Activated CD4-positive, alpha-beta T cell treated with anti-CD3 and anti-CD28 coated beads for 36 hours (primary cell): ENCODE measurements around the gene FGF7. TPM values are rescaled to one million over a fixed set of nuclear protein-coding genes. Genes with fewer than 3 reads are reported as not detected.

ENCODE experiments used
- ATAC-seq: fragments of 200-7000 bp; cut with Tn5 transposase; one replicate; pipeline ENCODE4 v1.10.0; 2021; ENCODE audit warnings: mild to moderate bottlenecking, moderate library complexity
- CTCF ChIA-PET: fragments of 350-600 bp; sonication (Branson Sonifier 250); formaldehyde crosslinking; loops from one replicate; lab custom pipeline; 2021; ENCODE audit warnings: antibody characterized with exemption; lab: Charles Lee
- POLR2A ChIA-PET: fragments of 350-600 bp; sonication (Branson Sonifier 250); formaldehyde crosslinking; loops from one replicate; lab custom pipeline; 2021; ENCODE audit warnings: antibody characterized with exemption, inconsistent platforms; lab: Charles Lee
- DNase-seq: peaks from one replicate; pipeline ENCODE4 v3.0.0-alpha.2; 2020
- H3K27ac Mint-ChIP-seq: one replicate; pipeline ENCODE4 v1.8.0; 2021; ENCODE audit warnings: mixed read lengths
- H3K27me3 Mint-ChIP-seq: one replicate; pipeline ENCODE4 v1.8.0; 2021; ENCODE audit warnings: mixed read lengths
- H3K36me3 Mint-ChIP-seq: one replicate; pipeline ENCODE4 v1.8.0; 2021; ENCODE audit warnings: low read depth, mixed read lengths
- H3K4me1 Mint-ChIP-seq: one replicate; pipeline ENCODE4 v1.8.0; 2021; ENCODE audit warnings: mixed read lengths
- H3K4me3 Mint-ChIP-seq: one replicate; pipeline ENCODE4 v1.8.0; 2021; ENCODE audit warnings: mild to moderate bottlenecking, moderate library complexity, mixed read lengths
- H3K9me3 Mint-ChIP-seq: one replicate; pipeline ENCODE4 v1.8.0; 2021; ENCODE audit warnings: low read depth, mixed read lengths
- intact Hi-C, 2 experiments: fragments of 100-400 bp; cut with DNase I in 1 of 2; cut with micrococcal nuclease in 1 of 2; formaldehyde crosslinking; loops; one replicate each; pipeline versions ENCODE4 v1.14.2 to v1.15.1; 2022 to 2024; cut with DNase I, micrococcal nuclease
- total RNA-seq, 2 experiments: library from RNA; stranded (reverse); gene quantifications; one replicate each; pipeline ENCODE4 v1.2.3, GENCODE V29; 2021

FGF7 gene
- total RNA-seq, 2 experiments from 2014 or later = not detected

DNA sequence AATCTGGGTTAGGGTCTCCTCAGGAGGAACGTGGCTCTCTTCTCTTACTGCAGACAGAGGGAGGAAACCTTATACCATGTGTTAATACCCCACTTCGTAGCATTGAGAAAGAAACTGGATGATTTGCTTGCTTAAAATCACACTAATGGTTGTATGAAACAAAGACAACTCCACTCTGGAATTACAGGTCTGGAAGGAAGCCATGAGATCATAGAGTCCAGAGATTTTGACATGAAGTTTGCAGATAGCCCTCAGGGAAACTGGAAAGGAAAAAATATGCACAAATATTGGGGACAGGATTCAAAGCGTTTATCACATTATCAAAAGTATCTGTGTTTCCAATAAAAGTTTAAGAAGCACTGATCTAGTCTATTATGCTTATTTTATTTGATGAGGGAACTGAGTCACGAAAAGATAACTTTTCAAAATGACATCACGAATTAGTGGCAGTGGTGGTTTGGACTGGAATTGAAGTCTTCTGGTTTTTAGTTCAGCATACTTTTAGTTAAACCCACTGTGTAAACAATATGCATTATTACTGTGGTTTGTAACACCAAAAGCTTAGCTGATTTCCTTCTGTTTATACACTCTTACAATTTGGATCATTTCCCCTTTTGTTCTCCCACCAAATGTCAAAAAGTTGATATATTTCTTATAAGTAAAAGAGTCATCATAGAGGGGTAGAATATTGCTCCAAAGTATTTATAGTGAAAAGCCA lies 16.8 kb downstream of the FGF7 start:
- Mint-ChIP-seq H3K9me3 (no peaks in the 10 kb centered on the region), H3K36me3 (no peaks in the 10 kb centered on the region), H3K27ac (no peak overlapping the region), H3K4me1 (no peaks in the 10 kb centered on the region), H3K4me3 (no peak overlapping the region), H3K27me3 (peaks cover 2% of the 10 kb centered on the region)
- ChIA-PET CTCF (no interaction called here), POLR2A (no interaction called here)
- ATAC-seq = no peak
- intact Hi-C loops = no loop called here
- no peak for DNase-seq

DNA sequence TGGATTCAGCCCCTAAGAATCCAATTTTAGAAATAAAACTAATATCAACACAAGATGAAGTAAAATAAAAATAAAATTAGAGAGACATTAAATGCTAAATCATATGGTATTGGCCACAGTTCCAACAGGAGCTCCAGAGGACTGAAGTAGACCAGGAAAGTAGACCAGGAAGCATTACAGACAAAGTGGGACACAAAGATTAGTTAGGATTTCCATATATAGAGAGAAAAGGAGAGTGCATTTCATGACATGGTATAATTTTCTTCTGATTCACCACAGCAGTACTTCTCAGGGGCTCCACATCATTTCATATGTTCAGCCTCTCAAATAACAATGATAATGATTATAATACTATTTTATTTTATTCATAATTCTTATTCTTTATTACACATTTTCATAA lies 18.3 kb downstream of the FGF7 start:
- intact Hi-C loops = no loop called here

DNA sequence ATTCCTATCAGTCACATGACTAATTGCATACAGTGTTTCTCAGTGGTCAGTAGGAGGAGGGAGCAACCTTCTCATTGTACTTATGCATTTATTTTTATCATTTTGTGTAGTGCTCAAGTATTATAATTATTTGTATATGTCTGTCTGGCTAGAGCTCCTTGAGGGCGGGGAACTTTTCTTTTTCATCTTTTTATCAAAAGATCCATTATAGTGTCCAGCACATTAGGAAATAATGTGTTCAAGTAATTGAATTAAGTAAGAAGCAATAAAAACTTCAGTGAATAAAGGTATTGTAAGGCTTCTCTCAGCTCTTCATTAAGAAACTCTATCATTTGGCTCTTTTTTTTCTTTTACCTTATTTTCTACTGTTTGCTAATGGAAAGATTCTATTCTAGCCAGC lies 18.8 kb downstream of the FGF7 start:
- Mint-ChIP-seq H3K27me3 (peaks cover 2% of the 10 kb centered on the region), H3K4me1 (no peaks in the 10 kb centered on the region), H3K9me3 (no peaks in the 10 kb centered on the region), H3K36me3 (no peaks in the 10 kb centered on the region), H3K27ac (no peak overlapping the region), H3K4me3 (no peak overlapping the region)
- ATAC-seq = no peak
- DNase-seq = no peak
- POLR2A ChIA-PET = no interaction called here
- CTCF ChIA-PET = no interaction called here
- intact Hi-C loops = no loop called here

More for the DNA sequence above, 18.3 kb downstream of the FGF7 start:
- H3K4me1 Mint-ChIP-seq = no peaks in the 10 kb centered on the region
- H3K9me3 Mint-ChIP-seq = no peaks in the 10 kb centered on the region
- no peaks in the 10 kb centered on the region for H3K36me3 Mint-ChIP-seq
- ChIA-PET POLR2A (no interaction called here), CTCF (no interaction called here)
- peaks cover 2% of the 10 kb centered on the region for H3K27me3 Mint-ChIP-seq
- ATAC-seq (no peak), DNase-seq (no peak)
- H3K4me3 Mint-ChIP-seq = no peak overlapping the region
- no peak overlapping the region for H3K27ac Mint-ChIP-seq

DNA sequence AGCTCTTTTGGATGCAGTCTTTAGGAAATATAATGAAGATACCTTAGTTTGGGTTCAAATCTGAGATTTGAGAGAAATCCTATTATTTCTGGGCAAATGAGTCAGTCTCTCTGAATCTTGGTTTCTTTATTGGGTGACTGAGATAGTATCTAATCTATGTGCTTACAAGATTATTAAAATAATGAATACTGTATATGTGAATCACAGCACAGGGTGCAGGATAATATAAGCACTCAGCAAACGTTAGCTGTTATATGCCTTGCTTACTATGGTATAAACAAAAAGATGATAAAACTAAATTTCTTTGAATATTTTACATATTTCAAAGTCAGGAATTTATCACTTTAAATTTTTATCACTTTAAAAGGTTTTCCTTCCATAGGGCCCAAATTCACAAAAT lies 29.6 kb downstream of the FGF7 start:
- DNase-seq (no peak), ATAC-seq (no peak)
- H3K27me3 Mint-ChIP-seq = peaks cover 5% of the 10 kb centered on the region
- no peak overlapping the region for H3K27ac Mint-ChIP-seq
- H3K4me3 Mint-ChIP-seq = no peak overlapping the region
- CTCF ChIA-PET = no interaction called here
- no peaks in the 10 kb centered on the region for H3K4me1 Mint-ChIP-seq
- H3K9me3 Mint-ChIP-seq = no peaks in the 10 kb centered on the region
- intact Hi-C loops = no loop called here
- no peaks in the 10 kb centered on the region for H3K36me3 Mint-ChIP-seq
- POLR2A ChIA-PET = no interaction called here

DNA sequence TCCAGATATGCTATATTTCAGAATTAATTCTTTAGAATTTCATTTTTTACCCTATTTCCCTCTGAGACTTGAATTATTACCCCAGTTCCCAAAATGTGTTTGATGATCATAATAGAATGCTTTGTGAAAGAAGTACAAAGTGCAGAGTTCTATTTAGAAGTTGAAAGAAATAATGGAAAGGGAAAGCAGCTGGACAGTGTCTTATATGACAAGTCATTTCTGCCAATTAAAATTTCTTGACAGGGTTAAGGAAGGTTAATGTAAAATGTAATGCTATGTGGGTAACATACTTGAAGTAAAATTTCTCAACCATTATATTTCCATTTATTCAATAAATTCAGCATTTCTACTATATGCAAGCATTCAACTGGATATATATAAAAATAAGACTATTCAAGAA lies 33.1 kb downstream of the FGF7 start:
- ChIA-PET CTCF (interaction anchor here (0.9 to 1.1 kb wide), 2 partner anchors 11 to 16 kb away, joined by 3 to 5 read pairs; no protein-coding TSS in a partner anchor), POLR2A (no interaction called here)
- H3K4me3 Mint-ChIP-seq = no peak overlapping the region
- H3K9me3 Mint-ChIP-seq = no peaks in the 10 kb centered on the region
- H3K27ac Mint-ChIP-seq = no peak overlapping the region
- intact Hi-C loops = no loop called here
- peaks cover 8% of the 10 kb centered on the region for H3K27me3 Mint-ChIP-seq
- H3K4me1 Mint-ChIP-seq = no peaks in the 10 kb centered on the region
- no peaks in the 10 kb centered on the region for H3K36me3 Mint-ChIP-seq
- DNase-seq (no peak), ATAC-seq (no peak)

DNA sequence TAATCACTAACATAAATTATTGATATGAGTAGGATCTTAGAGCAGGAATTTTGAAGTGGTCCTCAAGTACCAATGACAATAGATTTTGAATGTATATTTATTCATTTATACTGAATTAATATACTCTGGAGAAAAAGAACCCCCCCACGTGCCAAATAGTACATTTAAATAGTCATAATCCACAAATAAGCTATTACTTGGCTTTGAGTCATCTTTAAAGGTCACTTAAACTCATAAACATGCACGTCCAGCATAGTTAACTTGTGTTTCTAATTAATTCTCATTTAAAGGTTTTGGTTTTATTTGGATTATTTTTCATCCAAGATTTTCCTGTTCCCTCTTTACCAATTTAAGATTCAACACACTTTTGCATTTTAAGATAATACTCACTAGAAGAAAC lies 35.1 kb downstream of the FGF7 start:
- Mint-ChIP-seq H3K4me3 (no peak overlapping the region), H3K4me1 (no peaks in the 10 kb centered on the region), H3K36me3 (no peaks in the 10 kb centered on the region), H3K9me3 (no peaks in the 10 kb centered on the region), H3K27me3 (peaks cover 8% of the 10 kb centered on the region), H3K27ac (no peak overlapping the region)
- intact Hi-C loops = no loop called here
- CTCF ChIA-PET = interaction anchor here (1.0 kb wide), 1 partner anchor 52 kb away, joined by 3 read pairs; no protein-coding TSS in a partner anchor
- DNase-seq = no peak
- no peak for ATAC-seq
- POLR2A ChIA-PET = interaction anchor here (0.7 kb wide), 1 partner anchor 637 kb away, joined by 3 read pairs; no protein-coding TSS in a partner anchor

DNA sequence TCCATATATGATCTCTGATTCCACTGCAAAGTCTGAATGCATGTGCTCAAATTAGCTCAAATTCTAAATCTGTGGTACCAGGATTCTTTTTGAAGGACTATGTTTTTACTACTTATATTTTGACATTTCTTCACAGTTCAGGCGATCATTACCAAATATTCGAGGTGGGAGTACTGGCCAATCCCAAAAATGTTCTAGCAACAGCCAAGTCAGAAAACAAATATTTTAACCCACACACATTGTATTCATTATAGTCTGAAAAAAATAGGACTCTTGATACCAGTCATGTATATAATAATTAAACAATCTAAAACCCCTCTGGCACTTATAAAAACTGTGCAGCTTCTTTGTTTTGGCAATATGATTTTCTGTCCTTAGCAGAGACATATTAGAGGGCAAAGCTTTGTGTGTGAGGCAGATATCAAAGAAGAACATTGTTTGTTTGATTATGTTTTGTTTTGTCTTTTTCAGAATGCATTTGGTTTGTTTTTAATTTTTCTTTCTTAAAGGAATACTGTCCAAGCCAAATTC lies 37.4 kb downstream of the FGF7 start:
- ATAC-seq = no peak
- ChIA-PET POLR2A (no interaction called here), CTCF (no interaction called here)
- DNase-seq = no peak
- intact Hi-C loops = no loop called here
- Mint-ChIP-seq H3K9me3 (no peaks in the 10 kb centered on the region), H3K27ac (no peak overlapping the region), H3K36me3 (no peaks in the 10 kb centered on the region), H3K27me3 (peaks cover 5% of the 10 kb centered on the region), H3K4me3 (no peak overlapping the region), H3K4me1 (no peaks in the 10 kb centered on the region)

DNA sequence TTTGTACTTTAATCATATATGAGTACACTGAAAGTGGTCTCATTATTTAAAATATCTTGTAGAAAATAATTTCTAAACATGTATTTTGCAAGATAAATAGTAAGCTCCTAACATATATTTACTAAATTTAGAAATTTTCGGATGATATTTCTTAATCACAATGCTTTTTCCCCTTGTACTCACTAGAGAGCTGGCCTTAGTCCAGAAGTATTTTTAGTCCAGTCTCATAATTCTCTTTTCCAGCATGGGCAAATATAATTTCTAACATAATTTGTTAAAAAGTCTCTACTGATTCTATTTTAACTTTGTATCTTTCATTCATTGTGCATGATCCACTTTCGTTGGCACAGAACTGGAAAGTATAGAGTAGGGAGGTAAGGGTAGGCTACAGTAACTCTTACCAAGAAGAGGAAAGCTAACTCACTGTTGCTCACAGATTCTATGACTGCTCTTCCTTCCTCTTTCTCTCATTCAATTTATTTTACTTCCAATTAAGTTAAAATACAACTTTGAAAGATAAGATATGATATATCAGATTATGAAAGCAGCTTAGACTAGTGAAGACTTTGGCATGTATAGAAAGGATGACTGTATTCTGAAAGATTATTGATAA lies 39.3 kb downstream of the FGF7 start:
- no peak for DNase-seq
- H3K4me3 Mint-ChIP-seq = no peak overlapping the region
- H3K27ac Mint-ChIP-seq = no peak overlapping the region
- no peaks in the 10 kb centered on the region for H3K36me3 Mint-ChIP-seq
- no peaks in the 10 kb centered on the region for H3K4me1 Mint-ChIP-seq
- no peaks in the 10 kb centered on the region for H3K9me3 Mint-ChIP-seq
- POLR2A ChIA-PET = no interaction called here
- intact Hi-C loops = no loop called here
- CTCF ChIA-PET = no interaction called here
- H3K27me3 Mint-ChIP-seq = peaks cover 3% of the 10 kb centered on the region
- no peak for ATAC-seq

DNA sequence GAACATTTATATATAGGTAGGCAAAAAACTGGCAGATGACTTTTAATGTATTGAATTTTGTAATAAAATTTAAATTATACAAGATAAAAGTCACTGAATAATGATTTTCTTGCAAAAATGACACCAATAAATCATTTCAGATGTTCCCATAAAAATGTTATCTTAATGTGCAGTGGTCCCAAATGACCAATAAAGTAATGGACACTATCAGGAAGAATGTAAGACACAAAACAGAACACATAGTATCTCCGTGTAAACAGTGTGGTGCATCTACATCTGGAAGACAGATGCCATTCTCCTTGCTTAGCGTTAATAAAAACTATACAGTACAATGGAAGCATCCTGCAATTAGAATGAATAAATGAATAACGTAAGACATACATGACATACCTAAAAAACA lies 41.5 kb downstream of the FGF7 start:
- H3K4me3 Mint-ChIP-seq = no peak overlapping the region
- peaks cover 3% of the 10 kb centered on the region for H3K27me3 Mint-ChIP-seq
- no peak overlapping the region for H3K27ac Mint-ChIP-seq
- no peaks in the 10 kb centered on the region for H3K4me1 Mint-ChIP-seq
- ATAC-seq (no peak), DNase-seq (no peak)
- ChIA-PET CTCF (no interaction called here), POLR2A (no interaction called here)
- intact Hi-C loops = no loop called here
- no peaks in the 10 kb centered on the region for H3K36me3 Mint-ChIP-seq
- H3K9me3 Mint-ChIP-seq = no peaks in the 10 kb centered on the region

DNA sequence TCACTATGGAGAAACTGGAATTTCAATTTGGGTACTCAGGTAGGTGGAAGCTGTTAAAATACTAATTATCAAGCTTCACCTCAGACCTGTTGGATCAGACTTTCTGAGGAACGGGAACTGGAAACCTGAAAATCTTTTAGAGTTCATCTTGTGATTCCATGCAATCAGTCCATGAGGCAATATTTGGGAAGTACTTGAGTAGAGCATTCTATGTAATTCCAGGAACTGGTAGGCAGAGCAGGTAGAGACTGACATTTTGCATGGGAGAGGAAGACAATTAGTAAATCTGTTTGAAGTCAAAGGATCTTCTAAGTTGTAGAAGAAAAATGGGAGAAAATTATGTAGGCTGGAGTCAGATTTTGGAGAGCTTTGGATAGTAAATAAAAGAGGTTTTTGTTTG lies 43.1 kb downstream of the FGF7 start:
- Mint-ChIP-seq H3K27me3 (no peaks in the 10 kb centered on the region), H3K4me1 (no peaks in the 10 kb centered on the region), H3K4me3 (no peak overlapping the region), H3K36me3 (no peaks in the 10 kb centered on the region), H3K9me3 (no peaks in the 10 kb centered on the region), H3K27ac (no peak overlapping the region)
- CTCF ChIA-PET = no interaction called here
- ATAC-seq (no peak), DNase-seq (no peak)
- intact Hi-C loops = no loop called here
- POLR2A ChIA-PET = no interaction called here

DNA sequence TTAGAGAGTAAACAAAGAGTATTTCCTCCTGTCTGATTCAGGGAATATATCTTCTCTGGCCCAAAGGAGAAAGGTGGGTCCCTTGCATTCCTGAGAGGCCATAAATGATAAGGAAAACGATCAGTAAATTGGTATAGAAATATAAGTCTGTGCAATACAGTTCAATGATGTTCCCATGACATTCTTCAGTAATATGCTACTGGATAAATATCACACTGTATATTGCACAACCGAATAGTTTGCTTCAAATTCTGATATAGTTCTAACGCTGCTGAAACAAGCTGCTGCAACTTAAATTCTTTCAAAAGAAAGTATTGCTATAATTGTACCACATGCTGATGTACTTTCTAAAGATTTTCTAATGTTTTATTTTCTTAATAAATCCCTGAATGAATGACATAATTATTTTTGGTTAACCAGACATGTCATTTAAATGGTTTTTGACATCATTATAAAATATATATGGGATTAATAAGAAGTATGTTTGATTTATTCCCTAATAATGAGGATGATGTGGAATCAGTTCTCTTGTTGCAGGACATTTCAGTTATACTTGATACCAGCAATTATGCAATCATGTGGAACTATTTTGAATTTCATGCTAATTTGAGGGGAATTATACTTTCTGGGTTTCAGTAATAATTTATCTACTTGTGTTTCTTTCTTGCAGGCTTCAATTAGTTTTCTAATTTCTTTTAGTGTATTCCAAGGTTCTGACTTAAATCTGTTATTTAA lies 44.9 kb downstream of the FGF7 start:
- DNase-seq (no peak), ATAC-seq (no peak)
- POLR2A ChIA-PET = no interaction called here
- CTCF ChIA-PET = no interaction called here
- Mint-ChIP-seq H3K27ac (no peak overlapping the region), H3K4me3 (no peak overlapping the region), H3K4me1 (peaks cover 7% of the 10 kb centered on the region), H3K9me3 (no peaks in the 10 kb centered on the region), H3K36me3 (no peaks in the 10 kb centered on the region), H3K27me3 (no peaks in the 10 kb centered on the region)
- intact Hi-C loops = no loop called here

DNA sequence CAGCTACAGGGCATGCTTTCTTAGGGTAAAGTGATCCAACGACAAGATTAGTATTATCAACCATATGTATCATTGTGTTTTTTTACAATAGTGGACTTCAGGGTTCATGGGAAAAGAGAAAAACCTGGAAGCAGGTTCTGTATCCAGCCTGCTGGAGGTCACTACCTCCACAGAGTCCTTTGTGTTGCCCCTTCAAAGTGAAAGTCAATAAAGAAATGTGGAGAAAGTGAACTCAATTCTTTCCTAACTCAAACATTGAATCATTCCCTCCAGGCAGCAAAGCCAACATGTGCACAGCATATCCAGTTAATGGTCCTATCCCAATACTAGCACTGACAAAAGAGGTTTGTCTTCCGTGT lies 45.4 kb downstream of the FGF7 start:
- Mint-ChIP-seq H3K4me3 (no peak overlapping the region), H3K4me1 (peaks cover 7% of the 10 kb centered on the region), H3K36me3 (no peaks in the 10 kb centered on the region), H3K27me3 (no peaks in the 10 kb centered on the region), H3K9me3 (no peaks in the 10 kb centered on the region), H3K27ac (no peak overlapping the region)
- DNase-seq (no peak), ATAC-seq (no peak)
- CTCF ChIA-PET = no interaction called here
- intact Hi-C loops = no loop called here
- POLR2A ChIA-PET = no interaction called here
